Uterus (tissue), 4 donors: ENCODE measurements around the gene BRMS1. TPM values are rescaled to one million over a fixed set of nuclear protein-coding genes. Genes with fewer than 3 reads are reported as not detected.
A peak's percentile ranks its signal among the peaks of the same experiment; 100 is the strongest.
"Not testable (repeated sequence)": the region's sequence is repeated elsewhere in the genome, so short reads cannot be mapped to it uniquely, and the experiment has no call there.

ENCODE experiments used
- DNase-seq, 2 donors: peaks; one replicate each; pipeline ENCODE4 v3.0.0-alpha.2; 2019 to 2020
- H3K27ac ChIP-seq, 2 donors: fragments of 200-600 bp; sonication (generic); 1 replicate in 1 of 2; 2 replicates in 1 of 2; pipeline ENCODE4 v1.5.1; 2016 to 2018
- H3K27me3 ChIP-seq, 2 donors: fragments of 200-600 bp; sonication (generic); one replicate each; pipeline ENCODE4 v1.5.1; 2018 to 2019; ENCODE audit warnings: control low read depth in 1 of 2
- H3K36me3 ChIP-seq, 2 donors: fragments of 200-600 bp; sonication (generic); one replicate each; pipeline ENCODE4 v1.5.1; 2019; ENCODE audit warnings: control low read depth in 1 of 2
- H3K4me1 ChIP-seq, 2 donors: fragments of 200-600 bp; sonication (generic); one replicate each; pipeline ENCODE4 v1.5.1; 2018 to 2019; ENCODE audit warnings: control low read depth in 1 of 2
- H3K4me3 ChIP-seq, 2 donors: fragments of 200-600 bp; sonication (generic); 1 replicate in 1 of 2; 2 replicates in 1 of 2; pipeline ENCODE4 v1.5.1; 2018 to 2019; ENCODE audit warnings: mild to moderate bottlenecking in 1 of 2
- H3K9me3 ChIP-seq, 2 donors: fragments of 200-600 bp; sonication (generic); one replicate each; pipeline ENCODE4 v1.5.1; 2019; ENCODE audit warnings: control low read depth in 1 of 2
- POLR2A ChIP-seq, 2 donors: fragments of 450-650 bp; IDR thresholded peaks; one replicate each; pipeline ENCODE4 v1.6.1; 2016; ENCODE audit warnings: antibody characterized with exemption in 2 of 2, mild to moderate bottlenecking in 1 of 2, moderate library complexity in 1 of 2
- intact Hi-C: fragments of 100-400 bp; cut with DNase I; formaldehyde crosslinking; loops from one replicate; pipeline ENCODE4 v1.15.1; 2023; ENCODE audit warnings: low total_unique reads
- total RNA-seq, 4 donors: library from RNA; depleted of rRNA in 3 of 4; stranded (reverse); fragments of >200 nt in 3 of 4; gene quantifications; one replicate each; pipeline versions ENCODE4 v1.1.0 to v1.2.4, GENCODE V29; 2014 to 2023
- TF ChIP-seq, protein P1 (sequence below), 4 experiments: fragments of 200-600 bp in 2 of 4; fragments of 450-650 bp in 2 of 4; sonication (generic) in 2 of 4; IDR thresholded peaks; one replicate each; pipeline ENCODE4 v1.5.1; 2016 to 2019; ENCODE audit warnings: antibody characterized with exemption in 4 of 4, mild to moderate bottlenecking in 2 of 4, moderate library complexity in 1 of 4
- donor health status: DM: yes; HTN: yes; CAD: no.

Gene BRMS1
- total RNA-seq, 4 donors from 2014 or later, result 15.0 to 77.4 (median 21.9) TPM

DNA sequence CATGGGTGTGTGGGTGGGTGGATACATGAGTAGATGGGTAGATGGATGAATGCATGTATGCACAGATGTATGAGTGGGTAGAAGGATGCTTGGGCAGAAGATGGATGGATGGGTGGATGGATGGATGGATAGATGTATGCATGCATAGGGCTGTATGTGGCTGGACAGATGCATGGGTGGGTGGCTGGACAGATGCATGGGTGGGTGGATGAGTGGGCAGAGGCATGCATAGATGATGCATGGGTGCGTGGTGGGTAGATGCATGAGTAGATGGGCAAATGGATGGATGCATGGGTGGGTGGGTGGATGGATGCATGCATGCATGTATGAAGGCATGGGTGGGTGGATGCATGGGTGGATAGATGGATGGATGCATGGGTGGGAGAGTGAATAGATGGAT, 21.2 kb downstream of the BRMS1 start:
- no peaks in the 10 kb centered on the region for H3K9me3 ChIP-seq
- peaks cover 0 to 2% of the 10 kb centered on the region in 2 donors for H3K4me1 ChIP-seq
- no peak overlapping the region for H3K27ac ChIP-seq
- no peak for DNase-seq
- H3K36me3 ChIP-seq, result no peaks in the 10 kb centered on the region
- H3K27me3 ChIP-seq, result no peaks in the 10 kb centered on the region
- no peak overlapping the region for H3K4me3 ChIP-seq
- TF ChIP-seq, protein P1, sequence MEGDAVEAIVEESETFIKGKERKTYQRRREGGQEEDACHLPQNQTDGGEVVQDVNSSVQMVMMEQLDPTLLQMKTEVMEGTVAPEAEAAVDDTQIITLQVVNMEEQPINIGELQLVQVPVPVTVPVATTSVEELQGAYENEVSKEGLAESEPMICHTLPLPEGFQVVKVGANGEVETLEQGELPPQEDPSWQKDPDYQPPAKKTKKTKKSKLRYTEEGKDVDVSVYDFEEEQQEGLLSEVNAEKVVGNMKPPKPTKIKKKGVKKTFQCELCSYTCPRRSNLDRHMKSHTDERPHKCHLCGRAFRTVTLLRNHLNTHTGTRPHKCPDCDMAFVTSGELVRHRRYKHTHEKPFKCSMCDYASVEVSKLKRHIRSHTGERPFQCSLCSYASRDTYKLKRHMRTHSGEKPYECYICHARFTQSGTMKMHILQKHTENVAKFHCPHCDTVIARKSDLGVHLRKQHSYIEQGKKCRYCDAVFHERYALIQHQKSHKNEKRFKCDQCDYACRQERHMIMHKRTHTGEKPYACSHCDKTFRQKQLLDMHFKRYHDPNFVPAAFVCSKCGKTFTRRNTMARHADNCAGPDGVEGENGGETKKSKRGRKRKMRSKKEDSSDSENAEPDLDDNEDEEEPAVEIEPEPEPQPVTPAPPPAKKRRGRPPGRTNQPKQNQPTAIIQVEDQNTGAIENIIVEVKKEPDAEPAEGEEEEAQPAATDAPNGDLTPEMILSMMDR (IDR thresholded peaks at IDR 0.05), result no peak
- TF ChIP-seq POLR2A (IDR thresholded peaks at IDR 0.05), result no peak
- intact Hi-C loops, result no loop called here

DNA sequence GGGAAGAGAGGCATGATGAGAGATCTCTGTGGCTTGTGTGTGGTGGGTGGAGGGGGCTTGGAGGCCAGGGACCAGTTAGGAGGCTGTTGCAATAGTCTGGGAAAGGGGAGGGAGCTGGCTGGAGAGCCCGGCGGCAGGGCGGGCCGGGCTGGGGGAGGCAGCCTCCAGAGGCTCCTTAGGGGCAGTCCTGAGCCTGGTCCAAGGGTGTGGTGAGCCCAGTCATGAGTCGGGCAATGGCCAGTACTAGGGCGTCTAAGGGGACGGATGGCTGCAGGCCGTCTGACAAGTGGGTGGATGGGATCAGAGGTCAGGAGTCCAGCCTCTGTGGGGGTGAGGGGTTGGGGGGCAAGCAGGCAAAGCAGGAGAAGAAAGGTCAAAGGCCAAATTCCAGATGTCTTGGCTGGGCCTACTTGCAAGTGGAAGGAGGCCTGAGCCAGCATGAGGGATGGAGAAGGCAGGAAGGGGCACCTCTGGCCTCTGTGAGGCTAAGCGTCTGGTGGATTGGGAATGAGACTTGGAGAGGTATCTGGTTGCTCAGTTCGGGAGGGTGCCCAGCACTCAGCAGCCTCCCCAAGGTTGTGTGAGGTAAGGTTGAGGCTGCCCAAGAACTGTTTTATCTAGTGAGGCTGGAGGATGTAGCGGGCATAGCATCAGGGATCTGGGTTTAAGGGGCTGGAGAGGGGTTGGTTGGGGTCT, 22.0 kb downstream of the BRMS1 start:
- H3K36me3 ChIP-seq, result no peaks in the 10 kb centered on the region
- no peaks in the 10 kb centered on the region for H3K27me3 ChIP-seq
- intact Hi-C loops, result no loop called here
- H3K27ac ChIP-seq, result peak overlapping the region in 1 of 2 donors; percentile 10
- H3K4me3 ChIP-seq, result no peak overlapping the region
- H3K4me1 ChIP-seq, result peaks cover 0 to 4% of the 10 kb centered on the region in 2 donors
- DNase-seq, result peak; percentile 51 to 65
- no peaks in the 10 kb centered on the region for H3K9me3 ChIP-seq
- TF ChIP-seq POLR2A (IDR thresholded peaks at IDR 0.05), result no peak
- TF ChIP-seq, protein P1 (IDR thresholded peaks at IDR 0.05), result no peak

DNA sequence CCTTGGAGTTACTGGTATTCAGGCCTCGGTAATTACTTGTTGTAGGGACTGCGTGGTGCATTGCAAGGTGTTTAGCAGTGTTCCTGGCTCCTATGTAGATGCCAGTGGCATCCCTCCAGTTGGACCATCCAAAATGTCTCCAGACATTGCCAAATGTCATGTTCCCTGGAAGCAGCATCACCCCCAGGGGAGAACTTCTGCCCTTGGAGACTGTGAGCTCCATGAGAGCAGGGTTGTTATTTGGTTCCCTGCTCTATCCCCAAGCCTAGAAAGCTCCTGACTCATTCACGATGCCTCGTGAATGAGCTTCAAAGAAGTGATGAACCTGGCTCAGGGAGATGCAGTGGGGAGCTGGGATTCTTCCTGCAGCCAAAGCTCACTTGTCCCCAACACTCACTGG, 23.3 kb downstream of the BRMS1 start:
- intact Hi-C loops, result no loop called here
- Histone ChIP-seq H3K4me3 (no peak overlapping the region), H3K27me3 (no peaks in the 10 kb centered on the region), H3K27ac (no peak overlapping the region), H3K4me1 (peaks cover 0 to 8% of the 10 kb centered on the region in 2 donors), H3K9me3 (no peaks in the 10 kb centered on the region), H3K36me3 (no peaks in the 10 kb centered on the region)
- TF ChIP-seq, protein P1 (IDR thresholded peaks at IDR 0.05), result no peak
- TF ChIP-seq POLR2A (IDR thresholded peaks at IDR 0.05), result no peak
- DNase-seq, result no peak

DNA sequence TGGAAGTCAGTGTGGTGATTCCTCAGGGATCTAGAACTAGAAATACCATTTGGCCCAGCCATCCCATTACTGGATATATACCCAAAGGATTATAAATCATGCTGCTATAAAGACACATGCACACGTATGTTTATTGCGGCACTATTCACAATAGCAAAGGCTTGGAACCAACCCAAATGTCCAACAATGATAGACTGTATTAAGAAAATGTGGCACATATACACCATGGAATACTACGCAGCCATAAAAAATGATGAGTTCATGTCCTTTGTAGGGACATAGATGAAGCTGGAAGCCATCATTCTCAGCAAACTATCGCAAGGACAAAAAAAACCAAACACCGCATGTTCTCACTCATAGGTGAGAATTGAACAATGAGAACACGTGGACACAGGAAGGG, 24.2 kb downstream of the BRMS1 start:
- intact Hi-C loops, H3K9me3 ChIP-seq, H3K4me1 ChIP-seq, DNase-seq, H3K36me3 ChIP-seq, H3K27me3 ChIP-seq, H3K4me3 ChIP-seq, H3K27ac ChIP-seq: not testable (repeated sequence)

DNA sequence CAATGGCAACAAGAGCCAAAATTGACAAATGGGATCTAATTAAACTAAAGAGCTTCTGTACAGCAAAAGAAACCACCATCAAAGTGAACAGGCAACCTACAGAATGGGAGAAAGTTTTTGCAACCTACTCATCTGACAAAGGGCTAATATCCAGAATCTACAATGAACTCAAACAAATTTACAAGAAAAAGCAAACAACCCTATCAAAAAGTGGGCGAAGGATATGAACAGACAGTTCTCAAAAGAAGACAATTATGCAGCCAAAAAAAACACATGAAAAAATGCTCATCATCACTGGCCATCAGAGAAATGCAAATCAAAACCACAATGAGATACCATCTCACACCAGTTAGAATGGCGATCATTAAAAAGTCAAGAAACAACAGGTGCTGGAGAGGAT, 24.6 kb downstream of the BRMS1 start:
- H3K9me3 ChIP-seq, H3K27ac ChIP-seq, H3K27me3 ChIP-seq, H3K4me1 ChIP-seq, H3K4me3 ChIP-seq, intact Hi-C loops, DNase-seq, H3K36me3 ChIP-seq: not testable (repeated sequence)

DNA sequence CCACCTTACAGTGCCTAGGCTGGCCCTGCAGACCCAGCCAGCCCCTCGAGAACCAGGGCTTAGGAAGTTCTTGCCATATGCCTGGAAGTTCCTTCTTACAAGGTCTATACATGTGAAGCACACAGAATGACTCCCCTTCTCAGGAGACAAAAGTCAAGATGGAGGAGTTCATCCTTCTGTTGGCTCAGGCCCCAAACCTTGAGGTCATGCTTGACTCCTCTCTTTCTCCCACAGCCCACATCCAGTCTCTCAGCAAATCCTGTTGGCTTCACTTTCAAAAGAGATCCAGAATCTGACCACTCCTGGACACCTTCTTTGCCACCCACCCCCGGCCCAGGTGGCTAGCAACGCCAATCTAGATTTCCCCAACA, 26.3 kb downstream of the BRMS1 start:
- DNase-seq, result peak; percentile 32 to 59
- H3K27ac ChIP-seq, result peak overlapping the region; percentile 60 to 82
- H3K27me3 ChIP-seq, result no peaks in the 10 kb centered on the region
- no peaks in the 10 kb centered on the region for H3K9me3 ChIP-seq
- no peaks in the 10 kb centered on the region for H3K36me3 ChIP-seq
- H3K4me1 ChIP-seq, result peaks cover 0 to 8% of the 10 kb centered on the region in 2 donors
- TF ChIP-seq POLR2A (IDR thresholded peaks at IDR 0.05), result no peak
- TF ChIP-seq, protein P1 (IDR thresholded peaks at IDR 0.05), result no peak
- H3K4me3 ChIP-seq, result no peak overlapping the region
- intact Hi-C loops, result no loop called here
